ENCODE measurements around the gene GNG14.

Gene GNG14

DNA sequence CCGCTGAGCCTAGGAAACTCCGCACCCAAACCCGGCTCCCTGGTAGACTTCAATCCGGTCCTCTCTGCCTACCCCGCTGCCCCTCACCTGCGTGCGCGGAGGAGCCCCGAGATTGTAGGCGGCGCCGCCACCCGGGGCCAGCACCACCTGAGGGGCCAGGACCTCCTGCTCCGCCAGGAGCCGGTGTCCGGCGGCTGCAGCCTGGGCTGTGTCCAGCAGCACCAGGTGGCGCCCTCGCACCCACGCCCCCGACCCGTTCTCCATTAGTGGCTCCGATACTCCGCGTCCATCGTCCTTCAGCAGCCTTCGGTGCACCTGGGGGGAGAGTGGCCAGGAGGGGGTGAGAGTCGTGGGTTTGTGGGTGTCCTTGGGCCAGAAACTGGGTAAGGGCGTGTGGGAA is 39.7 kb upstream of the GNG14 start:
- FAIRE-seq, result no peak
- TF ChIP-seq TAF1 (IDR thresholded peaks at IDR 0.05; ENCODE audit: low read depth, low read length), result no peak
- TF ChIP-seq POLR2A (IDR thresholded peaks at IDR 0.05; ENCODE audit: low read depth, low read length), result no peak
- no peak for TF ChIP-seq POU2F2 (IDR thresholded peaks at IDR 0.05; ENCODE audit: low read depth, low read length)
- TF ChIP-seq SPI1 (IDR thresholded peaks at IDR 0.05; ENCODE audit: low read depth, low read length), result no peak
- no peak for DNase-seq (ENCODE audit: insufficient read length, low spot score)

- DNase-seq (ENCODE audit: insufficient read length, low spot score) (no peak), FAIRE-seq (no peak)
- TF ChIP-seq POU2F2 (IDR thresholded peaks at IDR 0.05; ENCODE audit: low read depth, low read length) (no peak), SPI1 (IDR thresholded peaks at IDR 0.05; ENCODE audit: low read depth, low read length) (no peak), TAF1 (IDR thresholded peaks at IDR 0.05; ENCODE audit: low read depth, low read length) (no peak), POLR2AphosphoS5 (IDR thresholded peaks at IDR 0.05; ENCODE audit: low read depth, low read length) (no peak), PAX5 (IDR thresholded peaks at IDR 0.05; ENCODE audit: insufficient read depth, low read length, severe bottlenecking) (no peak), POLR2A (IDR thresholded peaks at IDR 0.05; ENCODE audit: low read depth, low read length) (no peak)
Observed at GRCh38 chr19:12649941-12650340, 37.9 kb upstream of the GNG14 start.

- DNase-seq (ENCODE audit: insufficient read length, low spot score) (no peak), FAIRE-seq (no peak)
- TF ChIP-seq PAX5 (IDR thresholded peaks at IDR 0.05; ENCODE audit: insufficient read depth, low read length, severe bottlenecking) (no peak), POLR2AphosphoS5 (IDR thresholded peaks at IDR 0.05; ENCODE audit: low read depth, low read length) (no peak), POU2F2 (IDR thresholded peaks at IDR 0.05; ENCODE audit: low read depth, low read length) (no peak), POLR2A (IDR thresholded peaks at IDR 0.05; ENCODE audit: low read depth, low read length) (no peak), SPI1 (IDR thresholded peaks at IDR 0.05; ENCODE audit: low read depth, low read length) (no peak), TAF1 (IDR thresholded peaks at IDR 0.05; ENCODE audit: low read depth, low read length) (no peak)
Observed at GRCh38 chr19:12652219-12652618, 35.6 kb upstream of the GNG14 start.

GRCh38 chr19:12655546-12655945 is 32.3 kb upstream of the GNG14 start:
- DNase-seq (ENCODE audit: insufficient read length, low spot score) (no peak), FAIRE-seq (no peak)
- TF ChIP-seq TAF1 (IDR thresholded peaks at IDR 0.05; ENCODE audit: low read depth, low read length), result no peak
- TF ChIP-seq POLR2A (IDR thresholded peaks at IDR 0.05; ENCODE audit: low read depth, low read length), result 0 out of 2 replicates have a peak, but pooled peaks have one; percentile 34
- no peak for TF ChIP-seq PAX5 (IDR thresholded peaks at IDR 0.05; ENCODE audit: insufficient read depth, low read length, severe bottlenecking)
- TF ChIP-seq POLR2AphosphoS5 (IDR thresholded peaks at IDR 0.05; ENCODE audit: low read depth, low read length), result no peak
- TF ChIP-seq SPI1 (IDR thresholded peaks at IDR 0.05; ENCODE audit: low read depth, low read length), result no peak
- no peak for TF ChIP-seq POU2F2 (IDR thresholded peaks at IDR 0.05; ENCODE audit: low read depth, low read length)

DNA sequence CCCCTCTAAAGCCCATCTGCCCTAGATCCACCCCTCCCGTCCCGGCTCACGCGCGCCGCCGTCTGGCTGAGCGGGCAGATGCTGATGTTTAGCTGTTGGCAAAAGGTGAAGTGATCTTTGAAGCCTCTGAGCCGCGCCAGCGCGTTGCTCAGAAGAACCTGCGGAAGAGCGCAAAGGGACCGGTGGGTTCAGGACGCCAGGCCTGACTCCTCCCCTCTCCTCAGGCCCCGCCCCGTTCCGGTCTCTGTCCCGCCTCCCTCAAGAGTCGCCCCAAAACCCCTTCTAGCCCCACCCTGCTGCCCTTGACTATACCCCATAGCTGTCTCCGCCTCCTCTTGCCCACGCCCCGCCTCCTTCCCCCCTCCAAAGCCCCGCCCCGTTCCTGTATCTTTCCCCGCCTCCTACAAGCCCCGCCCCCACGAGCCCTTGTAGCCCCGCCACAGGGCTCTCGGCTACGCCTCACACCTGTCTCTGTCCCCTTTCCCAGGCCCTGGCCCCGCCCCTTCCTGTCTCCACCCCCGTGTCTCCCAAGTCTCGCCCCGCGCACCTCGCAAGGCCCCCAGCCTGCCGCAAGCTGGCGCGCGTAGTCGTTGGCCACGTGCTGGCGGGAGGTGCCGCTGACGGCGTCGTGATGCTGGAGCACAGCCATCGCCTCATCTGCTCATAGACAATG is 30.8 kb upstream of the GNG14 start:
- DNase-seq (ENCODE audit: insufficient read length, low spot score) (no peak), FAIRE-seq (no peak)
- TF ChIP-seq POU2F2 (IDR thresholded peaks at IDR 0.05; ENCODE audit: low read depth, low read length), result no peak
- TF ChIP-seq SPI1 (IDR thresholded peaks at IDR 0.05; ENCODE audit: low read depth, low read length), result no peak
- TF ChIP-seq POLR2AphosphoS5 (IDR thresholded peaks at IDR 0.05; ENCODE audit: low read depth, low read length), result no peak
- no peak for TF ChIP-seq PAX5 (IDR thresholded peaks at IDR 0.05; ENCODE audit: insufficient read depth, low read length, severe bottlenecking)
- no peak for TF ChIP-seq TAF1 (IDR thresholded peaks at IDR 0.05; ENCODE audit: low read depth, low read length)
- TF ChIP-seq POLR2A (IDR thresholded peaks at IDR 0.05; ENCODE audit: low read depth, low read length), result no peak

DNA sequence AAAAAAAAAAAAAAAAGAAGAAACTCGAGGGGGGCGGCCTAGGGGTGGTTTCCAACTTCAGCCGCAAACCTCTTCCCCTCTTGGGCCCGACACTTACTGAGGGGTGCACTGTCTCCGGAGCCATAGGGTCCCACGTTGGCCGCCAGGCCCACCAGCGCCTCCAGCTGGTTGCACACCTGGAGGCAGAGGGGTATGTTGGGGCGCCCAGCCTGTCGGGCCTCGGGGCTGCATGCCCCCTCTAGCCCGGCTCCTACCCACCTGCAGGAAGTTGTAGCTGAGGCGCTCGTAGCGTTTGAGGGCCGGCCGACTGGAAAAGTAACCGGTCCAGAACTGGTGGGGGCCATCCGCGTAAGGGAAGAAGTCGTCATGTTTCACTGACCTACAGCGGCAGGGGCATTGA is 29.8 kb upstream of the GNG14 start:
- FAIRE-seq (no peak), DNase-seq (ENCODE audit: insufficient read length, low spot score) (no peak)
- TF ChIP-seq POU2F2 (IDR thresholded peaks at IDR 0.05; ENCODE audit: low read depth, low read length) (no peak), POLR2A (IDR thresholded peaks at IDR 0.05; ENCODE audit: low read depth, low read length) (no peak), TAF1 (IDR thresholded peaks at IDR 0.05; ENCODE audit: low read depth, low read length) (no peak), POLR2AphosphoS5 (IDR thresholded peaks at IDR 0.05; ENCODE audit: low read depth, low read length) (no peak), PAX5 (IDR thresholded peaks at IDR 0.05; ENCODE audit: insufficient read depth, low read length, severe bottlenecking) (no peak), SPI1 (IDR thresholded peaks at IDR 0.05; ENCODE audit: low read depth, low read length) (no peak)

GRCh38 chr19:12660980-12661379 is 26.8 kb upstream of the GNG14 start:
- DNase-seq (ENCODE audit: insufficient read length, low spot score) (no peak), FAIRE-seq (no peak)
- TF ChIP-seq TAF1 (IDR thresholded peaks at IDR 0.05; ENCODE audit: low read depth, low read length), result no peak
- no peak for TF ChIP-seq POLR2A (IDR thresholded peaks at IDR 0.05; ENCODE audit: low read depth, low read length)
- TF ChIP-seq SPI1 (IDR thresholded peaks at IDR 0.05; ENCODE audit: low read depth, low read length), result no peak
- TF ChIP-seq POU2F2 (IDR thresholded peaks at IDR 0.05; ENCODE audit: low read depth, low read length), result no peak
- TF ChIP-seq POLR2AphosphoS5 (IDR thresholded peaks at IDR 0.05; ENCODE audit: low read depth, low read length), result no peak
- TF ChIP-seq PAX5 (IDR thresholded peaks at IDR 0.05; ENCODE audit: insufficient read depth, low read length, severe bottlenecking), result no peak

DNA sequence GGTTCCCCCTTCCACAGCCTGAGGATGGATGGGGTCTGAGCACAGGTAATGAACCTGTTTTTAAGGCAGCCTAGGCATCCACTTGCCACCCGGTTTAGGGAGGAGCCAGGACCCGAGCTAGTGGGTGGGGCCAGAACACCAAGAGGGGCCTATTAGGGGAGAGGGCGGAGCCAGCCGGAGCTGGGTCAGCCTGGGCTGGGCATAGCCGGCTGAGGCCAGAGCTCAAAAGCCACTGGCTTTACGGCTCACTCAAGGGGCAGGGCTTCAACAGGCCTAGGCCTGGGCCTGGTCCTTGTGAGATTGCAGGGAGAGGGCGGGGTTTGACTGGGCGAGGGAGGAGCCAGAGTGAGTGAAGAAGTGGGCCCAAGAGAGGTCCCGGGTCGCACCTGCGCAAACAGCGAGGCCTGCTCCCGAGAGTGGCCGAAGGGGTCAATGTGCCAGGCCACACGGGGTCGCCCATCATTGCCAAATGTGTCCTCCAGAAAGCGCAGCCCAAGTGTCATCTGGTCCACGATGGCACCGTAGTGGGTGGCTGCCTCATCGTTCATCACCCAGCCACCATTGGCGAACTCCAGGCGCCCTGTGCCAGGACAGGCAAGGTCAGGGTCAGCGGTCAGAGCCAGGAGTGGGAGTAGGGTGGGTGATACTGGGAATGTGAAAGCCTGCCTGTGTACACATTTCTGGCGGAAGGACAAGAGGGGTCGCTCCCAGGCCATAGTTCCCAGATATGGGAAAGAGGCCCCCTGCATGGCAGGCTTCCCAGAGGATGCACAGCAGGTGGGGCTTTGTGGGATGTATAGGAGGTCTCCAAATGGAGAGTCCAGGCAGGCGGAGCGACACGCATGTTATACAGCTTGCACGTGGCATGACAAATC is 23.2 kb upstream of the GNG14 start:
- TF ChIP-seq TAF1 (IDR thresholded peaks at IDR 0.05; ENCODE audit: low read depth, low read length) (no peak), POLR2AphosphoS5 (IDR thresholded peaks at IDR 0.05; ENCODE audit: low read depth, low read length) (no peak), SPI1 (IDR thresholded peaks at IDR 0.05; ENCODE audit: low read depth, low read length) (no peak), PAX5 (IDR thresholded peaks at IDR 0.05; ENCODE audit: insufficient read depth, low read length, severe bottlenecking) (no peak), POU2F2 (IDR thresholded peaks at IDR 0.05; ENCODE audit: low read depth, low read length) (no peak), POLR2A (IDR thresholded peaks at IDR 0.05; ENCODE audit: low read depth, low read length) (no peak)
- DNase-seq (ENCODE audit: insufficient read length, low spot score), result no peak
- peak; percentile 66 for FAIRE-seq

GRCh38 chr19:12665281-12665573 is 22.6 kb upstream of the GNG14 start:
- peak; percentile 95 for FAIRE-seq
- TF ChIP-seq SPI1 (IDR thresholded peaks at IDR 0.05; ENCODE audit: low read depth, low read length) (peak; percentile 97), POLR2AphosphoS5 (IDR thresholded peaks at IDR 0.05; ENCODE audit: low read depth, low read length) (peak; percentile 58; the same call in 1 of the 2 replicates), TAF1 (IDR thresholded peaks at IDR 0.05; ENCODE audit: low read depth, low read length) (no peak)
- DNase-seq (ENCODE audit: insufficient read length, low spot score), result peak; percentile 76
